WTC11 (cell line): ENCODE results near the gene PAWR.

ENCODE experiments used
- ATF3 ChIP-seq: sonication (generic); formaldehyde crosslinking; conservative IDR thresholded peaks from 2 replicates; pipeline ENCODE4 v1.8.1; 2022; ENCODE audit warnings: mild to moderate bottlenecking, missing genetic modification reagents
- CREB1 ChIP-seq: sonication (generic); formaldehyde crosslinking; IDR thresholded peaks from 2 replicates; pipeline ENCODE4 v1.8.0; 2023; ENCODE audit warnings: mild to moderate bottlenecking, missing genetic modification reagents
- CTCF ChIP-seq: fragments of 200-600 bp; IDR thresholded peaks from 2 replicates; pipeline ENCODE4 v1.8.0; 2022; ENCODE audit warnings: antibody characterized with exemption
- JUN ChIP-seq: sonication (generic); formaldehyde crosslinking; IDR thresholded peaks from 2 replicates; pipeline ENCODE4 v1.8.0; 2023; ENCODE audit warnings: mild to moderate bottlenecking, missing genetic modification reagents
- MAX ChIP-seq: sonication (generic); formaldehyde crosslinking; IDR thresholded peaks from 2 replicates; pipeline ENCODE4 v1.8.0; 2022; ENCODE audit warnings: mild to moderate bottlenecking, missing genetic modification reagents
- MYBL2 ChIP-seq: sonication (generic); formaldehyde crosslinking; IDR thresholded peaks from 2 replicates; pipeline ENCODE4 v1.8.1; 2023; ENCODE audit warnings: mild to moderate bottlenecking, moderate library complexity, missing genetic modification reagents
- NFE2L1 ChIP-seq: sonication (generic); formaldehyde crosslinking; IDR thresholded peaks from 2 replicates; pipeline ENCODE4 v1.8.1; 2023; ENCODE audit warnings: missing genetic modification reagents
- SMAD3 ChIP-seq: sonication (generic); formaldehyde crosslinking; IDR thresholded peaks from 2 replicates; pipeline ENCODE4 v1.8.0; 2022; ENCODE audit warnings: missing genetic modification reagents, mild to moderate bottlenecking, borderline replicate concordance
- ZBTB43 ChIP-seq: sonication (generic); formaldehyde crosslinking; IDR thresholded peaks from 2 replicates; pipeline ENCODE4 v1.8.1; 2023; ENCODE audit warnings: mild to moderate bottlenecking, missing genetic modification reagents
- ZNF423 ChIP-seq: fragments of 250-450 bp; sonication (Bioruptor Pico); IDR thresholded peaks from 2 replicates; pipeline ENCODE4 v2.1.2; 2022; ENCODE audit warnings: mild to moderate bottlenecking, moderate library complexity

- no peak for TF ChIP-seq CTCF
- TF ChIP-seq CREB1 (CRISPR knock-in tag), result no peak
- TF ChIP-seq ATF3 (CRISPR knock-in tag), result no peak
- TF ChIP-seq ZNF423 (CRISPR knock-in tag), result no peak
- no peak for TF ChIP-seq SMAD3
- no peak for TF ChIP-seq JUN (CRISPR knock-in tag)
- TF ChIP-seq NFE2L1 (CRISPR knock-in tag), result no peak
- no peak for TF ChIP-seq ZBTB43 (CRISPR knock-in tag)
- TF ChIP-seq MYBL2 (CRISPR knock-in tag), result no peak
- TF ChIP-seq MAX (CRISPR knock-in tag), result no peak
These were observed 93.9 kb downstream of the PAWR start for GRCh38 chr12:79596719-79597350.
